Measurements from ENCODE around the gene SKOR1. TPM values are rescaled to one million over a fixed set of nuclear protein-coding genes. Genes with fewer than 3 reads are reported as not detected.

SKOR1 gene
- polyA plus RNA-seq, 1 of the 3 experiments (the other 2 are of a cell fraction): 0.26 TPM

- DNase-seq: no peak
- Histone ChIP-seq H4K20me1 (ENCODE audit: insufficient read depth) (no peaks in the 10 kb centered on the region), H2AFZ (ENCODE audit: low read depth) (no peak overlapping the region), H3K4me2 (no peak overlapping the region), H3K9me3 (no peaks in the 10 kb centered on the region), H3K27ac (ENCODE audit: low read depth in 2 of 2, low read length in 1 of 2) (no peak overlapping the region), H3K9ac (no peak overlapping the region), H3K36me3 (replicated peaks in 1 of 2; ENCODE audit: control insufficient read depth in 1 of 2, insufficient read depth in 2 of 2, low read length in 1 of 2) (no peaks in the 10 kb centered on the region), H3K4me3 (ENCODE audit: low read depth in 2 of 2, low read length in 1 of 2) (no peak overlapping the region), H3F3A (replicated peaks; ENCODE audit: insufficient read depth) (no peaks in the 10 kb centered on the region), H3K79me2 (ENCODE audit: insufficient read depth) (no peaks in the 10 kb centered on the region), H3K4me1 (ENCODE audit: control insufficient read depth in 1 of 2, insufficient read depth in 2 of 2, low read depth in 1 of 2, low read length in 1 of 2) (peaks cover 0 to 22% of the 10 kb centered on the region in 2 experiments; a peak in 2 of 4 replicates), H3K9me2 (no peaks in the 10 kb centered on the region), H3K27me3 (ENCODE audit: insufficient read depth) (peaks cover 35% of the 10 kb centered on the region)
- TF ChIP-seq USF1 (IDR thresholded peaks at IDR 0.05; ENCODE audit: borderline replicate concordance, low read depth): no peak
- ChIA-PET POLR2A (no interaction called here), CTCF (interaction anchor here (2.8 to 4.6 kb wide), 2 partner anchors 9 to 369 kb away, joined by 14 to 23 read pairs; no protein-coding TSS in a partner anchor)
- 92% methylated on average over 58 of the region's 77 CpGs for WGBS (ENCODE audit: low lambda C conversion rate)
These were observed 790 bp downstream of the SKOR1 start for GRCh38 chr15:67825881-67826716.

GRCh38 chr15:67826717-67827561 lies 1.6 kb downstream of the SKOR1 start:
- Histone ChIP-seq H3K9ac (no peak overlapping the region), H3K9me2 (no peaks in the 10 kb centered on the region), H3K4me3 (ENCODE audit: low read depth in 2 of 2, low read length in 1 of 2) (no peak overlapping the region), H3K27ac (ENCODE audit: low read depth in 2 of 2, low read length in 1 of 2) (no peak overlapping the region), H3F3A (replicated peaks; ENCODE audit: insufficient read depth) (no peaks in the 10 kb centered on the region), H3K4me1 (ENCODE audit: control insufficient read depth in 1 of 2, insufficient read depth in 2 of 2, low read depth in 1 of 2, low read length in 1 of 2) (peaks cover 0 to 21% of the 10 kb centered on the region in 2 experiments; a peak in 2 of 4 replicates), H3K4me2 (no peak overlapping the region), H3K9me3 (no peaks in the 10 kb centered on the region), H2AFZ (ENCODE audit: low read depth) (no peak overlapping the region), H3K27me3 (ENCODE audit: insufficient read depth) (peaks cover 27% of the 10 kb centered on the region), H3K79me2 (ENCODE audit: insufficient read depth) (no peaks in the 10 kb centered on the region), H3K36me3 (replicated peaks in 1 of 2; ENCODE audit: control insufficient read depth in 1 of 2, insufficient read depth in 2 of 2, low read length in 1 of 2) (no peaks in the 10 kb centered on the region), H4K20me1 (ENCODE audit: insufficient read depth) (no peaks in the 10 kb centered on the region)
- CTCF ChIA-PET: interaction anchor here (1.0 to 1.7 kb wide), 2 partner anchors 9 to 880 kb away, joined by 3 to 4 read pairs; no protein-coding TSS in a partner anchor
- POLR2A ChIA-PET: no interaction called here
- TF ChIP-seq TAF1 (IDR thresholded peaks at IDR 0.05; ENCODE audit: borderline replicate concordance, low read depth, low read length) (no peak), JUND (IDR thresholded peaks at IDR 0.05) (no peak), POLR2AphosphoS5 (IDR thresholded peaks at IDR 0.05; ENCODE audit: low read depth, low read length) (no peak), FOXJ3 (CRISPR knock-in tag; IDR thresholded peaks at IDR 0.05) (no peak), FOXM1 (IDR thresholded peaks at IDR 0.05; ENCODE audit: low read depth) (no peak), SMC3 (IDR thresholded peaks at IDR 0.05; ENCODE audit: low read depth, low read length) (no peak), USF1 (IDR thresholded peaks at IDR 0.05; ENCODE audit: borderline replicate concordance, low read depth) (no peak), EZH2phosphoT487 (IDR thresholded peaks at IDR 0.05; ENCODE audit: borderline replicate concordance, low read depth) (no peak), RCOR1 (IDR thresholded peaks at IDR 0.05; ENCODE audit: low read length) (no peak)
- DNase-seq: peak; percentile 31
- 91% methylated on average over 34 of the region's 88 CpGs for WGBS (ENCODE audit: low lambda C conversion rate)
